GM23338 (cell line): Measurements from ENCODE around the gene ATXN7L1. TPM values are rescaled to one million over a fixed set of nuclear protein-coding genes. Genes with fewer than 3 reads are reported as not detected.

Experiments used
- ATAC-seq: fragments of 200-7000 bp; cut with Tn5 transposase; 3 replicates; pipeline ENCODE4 v1.9.1; 2020
- DNase-seq: peaks from one replicate; pipeline ENCODE4 v3.0.0-alpha.2; 2015; ENCODE audit warnings: low spot score
- H2AFZ ChIP-seq: fragments of 200-600 bp; sonication (generic); 2 replicates; pipeline ENCODE4 v1.8.0; 2016; ENCODE audit warnings: antibody characterized with exemption, mild to moderate bottlenecking, moderate library complexity
- H3F3A ChIP-seq: fragments of 200-600 bp; sonication (generic); replicated peaks from 2 replicates; pipeline ENCODE4 v1.8.0; 2017; ENCODE audit warnings: antibody characterized with exemption, mixed run types, low read depth
- H3K27ac ChIP-seq: fragments of 200-600 bp; sonication (generic); 2 replicates; pipeline ENCODE4 v1.6.1; 2016; ENCODE audit warnings: low read depth
- H3K27me3 ChIP-seq: fragments of 200-600 bp; sonication (generic); 2 replicates; pipeline ENCODE4 v1.8.0; 2016; ENCODE audit warnings: mild to moderate bottlenecking, mixed run types, moderate library complexity; ENCODE audit not compliant: insufficient read depth
- H3K36me3 ChIP-seq: fragments of 200-600 bp; sonication (generic); 2 replicates; pipeline ENCODE4 v1.8.0; 2016; ENCODE audit warnings: mild to moderate bottlenecking; ENCODE audit not compliant: insufficient read depth
- H3K4me1 ChIP-seq: fragments of 200-600 bp; sonication (generic); 2 replicates; pipeline ENCODE4 v1.8.0; 2016; ENCODE audit warnings: mild to moderate bottlenecking, moderate library complexity; ENCODE audit not compliant: insufficient read depth
- H3K4me2 ChIP-seq: fragments of 200-600 bp; sonication (generic); 2 replicates; pipeline ENCODE4 v1.7.1; 2017; ENCODE audit warnings: mixed run types
- H3K4me3 ChIP-seq: fragments of 200-600 bp; sonication (generic); 2 replicates; pipeline ENCODE4 v1.6.1; 2016; ENCODE audit warnings: mixed run types
- H3K79me2 ChIP-seq: fragments of 200-600 bp; sonication (generic); replicated peaks from 2 replicates; pipeline ENCODE4 v1.8.0; 2017; ENCODE audit warnings: mild to moderate bottlenecking; ENCODE audit not compliant: insufficient read depth
- H3K9me2 ChIP-seq: fragments of 200-600 bp; sonication (generic); 2 replicates; pipeline ENCODE4 v1.8.0; 2017; ENCODE audit not compliant: insufficient read depth
- H4K20me1 ChIP-seq: fragments of 200-600 bp; sonication (generic); replicated peaks from 2 replicates; pipeline ENCODE4 v1.8.0; 2017; ENCODE audit warnings: mild to moderate bottlenecking; ENCODE audit not compliant: insufficient read depth
- H3K27ac Mint-ChIP-seq: 2 replicates; pipeline ENCODE4 v1.8.0; 2020; ENCODE audit warnings: inconsistent platforms, mild to moderate bottlenecking, moderate library complexity, mixed read lengths
- H3K27me3 Mint-ChIP-seq: 3 replicates; pipeline ENCODE4 v1.8.0; 2022; ENCODE audit warnings: low read depth, mild to moderate bottlenecking, moderate library complexity, mixed read lengths, inconsistent platforms; ENCODE audit not compliant: insufficient read depth, poor library complexity
- H3K36me3 Mint-ChIP-seq: 3 replicates; pipeline ENCODE4 v1.8.0; 2021; ENCODE audit warnings: low read depth, mild to moderate bottlenecking, inconsistent platforms, moderate library complexity, mixed read lengths
- H3K4me1 Mint-ChIP-seq: 3 replicates; pipeline ENCODE4 v1.8.0; 2020; ENCODE audit warnings: mild to moderate bottlenecking, inconsistent platforms, mixed read lengths
- H3K4me3 Mint-ChIP-seq: 3 replicates; pipeline ENCODE4 v1.8.0; 2021; ENCODE audit warnings: moderate library complexity, mild to moderate bottlenecking, inconsistent platforms, mixed read lengths
- H3K9me3 Mint-ChIP-seq: 3 replicates; pipeline ENCODE4 v1.8.0; 2020; ENCODE audit warnings: moderate library complexity, mild to moderate bottlenecking, inconsistent platforms, mixed read lengths
- CREB1 ChIP-seq: fragments of 250-450 bp; sonication (Bioruptor Pico); IDR thresholded peaks from 2 replicates; pipeline ENCODE4 v1.5.0; 2020; ENCODE audit warnings: low read depth, mild to moderate bottlenecking, moderate library complexity
- CTCF ChIP-seq, 2 experiments: fragments of 200-600 bp in 1 of 2; sonication (generic) in 1 of 2; conservative IDR thresholded peaks; 2 replicates each; pipeline versions ENCODE4 v1.5.1 to v1.6.1; 2016 to 2017; ENCODE audit warnings: antibody characterized with exemption in 2 of 2, low read depth in 2 of 2, mild to moderate bottlenecking in 2 of 2, moderate library complexity in 1 of 2
- ETS1 ChIP-seq: IDR thresholded peaks from 2 replicates; pipeline ENCODE4 v1.6.1; 2016; ENCODE audit warnings: antibody characterized with exemption
- EZH2 ChIP-seq: fragments of 200-600 bp; sonication (generic); IDR thresholded peaks from one replicate; pipeline ENCODE4 v1.8.0; 2017; ENCODE audit warnings: antibody characterized with exemption, mild to moderate bottlenecking, low read depth; ENCODE audit not compliant: unreplicated experiment
- EZH2phosphoT487 ChIP-seq: fragments of 200-600 bp; sonication (generic); IDR thresholded peaks from one replicate; pipeline ENCODE4 v1.8.1; 2018; ENCODE audit warnings: antibody characterized with exemption; ENCODE audit not compliant: unreplicated experiment
- JUNB ChIP-seq: IDR thresholded peaks from one replicate; pipeline ENCODE4 v1.6.1; 2016; ENCODE audit warnings: antibody characterized with exemption; ENCODE audit not compliant: unreplicated experiment
- NANOG ChIP-seq: IDR thresholded peaks from 2 replicates; pipeline ENCODE4 v1.6.1; 2016; ENCODE audit warnings: antibody characterized with exemption, borderline replicate concordance
- POLR2AphosphoS5 ChIP-seq: IDR thresholded peaks from 2 replicates; pipeline ENCODE4 v1.6.1; 2016; ENCODE audit warnings: antibody characterized with exemption, low read depth
- REST ChIP-seq: IDR thresholded peaks from one replicate; pipeline ENCODE4 v1.6.1; 2018; ENCODE audit warnings: antibody characterized with exemption; ENCODE audit not compliant: unreplicated experiment
- STAT1 ChIP-seq: IDR thresholded peaks from one replicate; pipeline ENCODE4 v1.6.1; 2016; ENCODE audit warnings: antibody characterized with exemption; ENCODE audit not compliant: unreplicated experiment
- ZNF331 ChIP-seq: fragments of 250-450 bp; sonication (Bioruptor Pico); IDR thresholded peaks from 2 replicates; pipeline ENCODE4 v1.5.0; 2020; ENCODE audit warnings: low read depth, mild to moderate bottlenecking, moderate library complexity
- ZNF462 ChIP-seq: fragments of 250-450 bp; sonication (Bioruptor Pico); IDR thresholded peaks from 2 replicates; pipeline ENCODE4 v1.5.0; 2020; ENCODE audit warnings: mild to moderate bottlenecking, moderate library complexity
- polyA plus RNA-seq: library from polyadenylated mRNA; unstranded; fragments of >200 nt; fragmentation: Nextera tagmentation; extraction: Ambion mirVana; gene quantifications from 2 replicates; pipeline ENCODE4 v1.2.1, GENCODE V29; 2016
- total RNA-seq: library from RNA; depleted of rRNA; stranded (reverse); fragments of >200 nt; shearing (Covaris generic); gene quantifications from 2 replicates; pipeline ENCODE4 v1.2.3, GENCODE V29; 2014

Gene ATXN7L1
- total and polyA plus RNA-seq, 2 experiments from 2014 or later = 22.8 to 29.8 TPM

GRCh38 chr7:105811189-105811847 lies 65.1 kb downstream of the ATXN7L1 start:
- H3K27ac ChIP-seq = no peak overlapping the region
- H3K36me3 ChIP-seq = no peaks in the 10 kb centered on the region
- H4K20me1 ChIP-seq = no peaks in the 10 kb centered on the region; the same call in 1 of the 2 replicates
- H3K4me1 ChIP-seq = peaks cover 12% of the 10 kb centered on the region
- H3K9me2 ChIP-seq = no peaks in the 10 kb centered on the region
- H3K4me3 ChIP-seq = no peak overlapping the region
- H3K79me2 ChIP-seq = no peaks in the 10 kb centered on the region; the same call in 1 of the 2 replicates
- H3K27me3 Mint-ChIP-seq = no peaks in the 10 kb centered on the region
- H2AFZ ChIP-seq = no peak overlapping the region
- peaks cover 5% of the 10 kb centered on the region; the same call in 1 of the 3 replicates for H3K36me3 Mint-ChIP-seq
- H3K4me1 Mint-ChIP-seq = peaks cover 23% of the 10 kb centered on the region
- TF ChIP-seq ETS1 (no peak), JUNB (no peak), STAT1 (no peak), ZNF462 (no peak), POLR2AphosphoS5 (no peak), CTCF (conservative IDR thresholded peaks at IDR 0.05; ENCODE audit: low read depth in 2 of 2) (no peak), CREB1 (no peak), ZNF331 (CRISPR knock-in tag) (no peak), REST (no peak), EZH2phosphoT487 (no peak), EZH2 (no peak), NANOG (no peak)
- no peak overlapping the region for H3K4me3 Mint-ChIP-seq
- no peaks in the 10 kb centered on the region for H3F3A ChIP-seq
- no peak overlapping the region for H3K27ac Mint-ChIP-seq
- H3K27me3 ChIP-seq = no peaks in the 10 kb centered on the region
- DNase-seq (no peak), ATAC-seq (no peak)
- no peaks in the 10 kb centered on the region for H3K9me3 Mint-ChIP-seq
- H3K4me2 ChIP-seq = no peak overlapping the region
